Vagina (tissue), 2 donors: ENCODE data around the gene FBXL7. TPM values are rescaled to one million over a fixed set of nuclear protein-coding genes. Genes with fewer than 3 reads are reported as not detected.

Experiments
- DNase-seq, 2 donors: peaks; one replicate each; pipeline ENCODE4 v3.0.0-alpha.2; 2017; ENCODE audit errors: extremely low spot score in 2 of 2
- H3K27ac ChIP-seq: fragments of 200-600 bp; sonication (generic); one replicate; pipeline ENCODE4 v1.5.1; 2019
- H3K27me3 ChIP-seq: fragments of 200-600 bp; sonication (generic); one replicate; pipeline ENCODE4 v1.5.1; 2019
- H3K36me3 ChIP-seq, 2 donors: fragments of 200-600 bp; sonication (generic); one replicate each; pipeline ENCODE4 v1.5.1; 2017 to 2019
- H3K4me1 ChIP-seq: fragments of 200-600 bp; sonication (generic); one replicate; pipeline ENCODE4 v1.5.1; 2019
- H3K4me3 ChIP-seq, 2 donors: fragments of 200-600 bp; sonication (generic); 1 replicate in 1 of 2; 2 replicates in 1 of 2; pipeline ENCODE4 v1.5.1; 2016 to 2019
- H3K9me3 ChIP-seq: fragments of 200-600 bp; sonication (generic); one replicate; pipeline ENCODE4 v1.5.1; 2019
- CTCF ChIP-seq, 3 experiments: fragments of 450-650 bp in 2 of 3; fragments of 200-600 bp in 1 of 3; sonication (generic) in 1 of 3; IDR thresholded peaks; one replicate each; pipeline ENCODE4 v1.5.1; 2017 to 2019; ENCODE audit warnings: antibody characterized with exemption in 3 of 3, mild to moderate bottlenecking in 2 of 3, moderate library complexity in 2 of 3
- POLR2A ChIP-seq, 2 donors: fragments of 450-650 bp; IDR thresholded peaks; one replicate each; pipeline ENCODE4 v1.6.1; 2017; ENCODE audit warnings: antibody characterized with exemption in 2 of 2, mild to moderate bottlenecking in 2 of 2, moderate library complexity in 2 of 2
- POLR2AphosphoS5 ChIP-seq, 2 donors: sonication (generic); formaldehyde crosslinking; IDR thresholded peaks; one replicate each; pipeline ENCODE4 v1.9.0; 2017; ENCODE audit warnings: antibody characterized with exemption in 2 of 2, mild to moderate bottlenecking in 2 of 2, low read depth in 1 of 2; ENCODE audit not compliant: insufficient read depth in 1 of 2
- intact Hi-C: fragments of 100-400 bp; cut with DNase I; formaldehyde crosslinking; loops from one replicate; pipeline ENCODE4 v1.15.1; 2023
- total RNA-seq: library from RNA; depleted of rRNA; stranded (reverse); fragments of >200 nt; gene quantifications from one replicate; pipeline ENCODE4 v1.2.3, GENCODE V29; 2016

Gene FBXL7
- total RNA-seq, 1 donor from 2014 or later: 21.1 TPM

GRCh38 chr5:15489571-15490235 is 10.3 kb upstream of the FBXL7 start:
- Histone ChIP-seq H3K4me3 (no peak overlapping the region), H3K9me3 (no peaks in the 10 kb centered on the region), H3K36me3 (no peaks in the 10 kb centered on the region), H3K27me3 (no peaks in the 10 kb centered on the region), H3K27ac (no peak overlapping the region), H3K4me1 (no peaks in the 10 kb centered on the region)
- no peak for DNase-seq
- TF ChIP-seq CTCF (IDR thresholded peaks at IDR 0.05): no peak
- intact Hi-C loops: no loop called here

GRCh38 chr5:15492545-15492944 is 7.4 kb upstream of the FBXL7 start:
- no peak overlapping the region for H3K27ac ChIP-seq
- DNase-seq: no peak
- intact Hi-C loops: no loop called here
- H3K27me3 ChIP-seq: no peaks in the 10 kb centered on the region
- H3K4me1 ChIP-seq: no peaks in the 10 kb centered on the region
- no peak for TF ChIP-seq POLR2AphosphoS5 (IDR thresholded peaks at IDR 0.05; ENCODE audit: insufficient read depth in 1 of 2, low read depth in 1 of 2)
- no peak for TF ChIP-seq POLR2A (IDR thresholded peaks at IDR 0.05)
- TF ChIP-seq CTCF (IDR thresholded peaks at IDR 0.05): no peak
- no peaks in the 10 kb centered on the region for H3K36me3 ChIP-seq
- H3K9me3 ChIP-seq: no peaks in the 10 kb centered on the region
- H3K4me3 ChIP-seq: no peak overlapping the region

DNA sequence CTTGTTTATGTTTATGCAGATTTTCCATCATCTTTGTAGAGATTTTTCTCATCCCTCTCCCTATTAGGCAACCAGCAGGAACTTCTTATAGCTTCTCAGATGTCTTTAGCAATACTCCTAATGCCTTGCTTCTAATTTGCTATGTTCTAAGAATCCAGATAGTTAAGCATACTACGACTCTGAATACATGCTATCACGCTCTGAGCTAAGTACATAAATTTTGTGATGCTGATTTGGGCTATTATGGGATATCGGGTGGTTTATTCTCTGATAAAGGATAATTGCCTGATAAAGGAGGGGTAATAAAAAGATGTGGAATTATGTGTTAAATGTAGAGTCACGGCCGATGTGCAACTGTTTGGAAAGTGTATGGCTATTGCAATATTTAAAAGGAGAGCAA is 6.5 kb upstream of the FBXL7 start:
- no peak for TF ChIP-seq POLR2AphosphoS5 (IDR thresholded peaks at IDR 0.05; ENCODE audit: insufficient read depth in 1 of 2, low read depth in 1 of 2)
- no peak for TF ChIP-seq POLR2A (IDR thresholded peaks at IDR 0.05)
- DNase-seq: no peak
- intact Hi-C loops: no loop called here
- Histone ChIP-seq H3K27ac (no peak overlapping the region), H3K4me3 (no peak overlapping the region), H3K9me3 (no peaks in the 10 kb centered on the region), H3K4me1 (no peaks in the 10 kb centered on the region), H3K36me3 (no peaks in the 10 kb centered on the region), H3K27me3 (no peaks in the 10 kb centered on the region)

DNA sequence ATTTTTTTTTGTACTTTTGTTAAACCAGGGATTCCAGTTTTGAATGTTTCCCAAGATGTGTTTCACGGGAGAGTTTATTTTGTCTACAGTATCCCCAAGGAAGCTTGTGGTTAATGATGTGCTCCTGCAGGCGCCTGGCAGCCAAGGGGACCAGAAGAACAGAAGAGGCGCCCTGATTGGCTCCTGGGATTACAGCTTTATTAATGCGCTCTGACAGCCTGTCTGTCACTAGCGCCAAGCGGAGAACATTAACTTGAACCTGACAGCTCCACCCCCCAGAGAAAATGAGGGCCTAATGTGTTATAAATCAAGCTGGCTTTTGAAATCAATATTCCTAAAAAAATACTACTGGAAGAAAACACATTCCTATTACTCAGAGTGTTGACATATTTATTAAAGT is 5.0 kb upstream of the FBXL7 start:
- intact Hi-C loops: no loop called here
- H3K4me1 ChIP-seq: no peaks in the 10 kb centered on the region
- H3K9me3 ChIP-seq: no peaks in the 10 kb centered on the region
- no peaks in the 10 kb centered on the region for H3K27me3 ChIP-seq
- no peaks in the 10 kb centered on the region for H3K36me3 ChIP-seq
- no peak overlapping the region for H3K27ac ChIP-seq
- DNase-seq: no peak
- no peak overlapping the region for H3K4me3 ChIP-seq
- no peak for TF ChIP-seq POLR2AphosphoS5 (IDR thresholded peaks at IDR 0.05; ENCODE audit: insufficient read depth in 1 of 2, low read depth in 1 of 2)
- TF ChIP-seq CTCF (IDR thresholded peaks at IDR 0.05): no peak
- TF ChIP-seq POLR2A (IDR thresholded peaks at IDR 0.05): no peak

- no peak for TF ChIP-seq CTCF (IDR thresholded peaks at IDR 0.05)
- no peak for TF ChIP-seq POLR2AphosphoS5 (IDR thresholded peaks at IDR 0.05; ENCODE audit: insufficient read depth in 1 of 2, low read depth in 1 of 2)
- TF ChIP-seq POLR2A (IDR thresholded peaks at IDR 0.05): no peak
- Histone ChIP-seq H3K4me1 (peaks cover under 1% of the 10 kb centered on the region), H3K36me3 (no peaks in the 10 kb centered on the region), H3K9me3 (no peaks in the 10 kb centered on the region), H3K4me3 (no peak overlapping the region), H3K27me3 (no peaks in the 10 kb centered on the region), H3K27ac (no peak overlapping the region)
- no peak for DNase-seq
- intact Hi-C loops: no loop called here
Observed at GRCh38 chr5:15496886-15497285, 3.1 kb upstream of the FBXL7 start.
